ENCODE measurements around the gene OR2C1.

Gene OR2C1

DNA sequence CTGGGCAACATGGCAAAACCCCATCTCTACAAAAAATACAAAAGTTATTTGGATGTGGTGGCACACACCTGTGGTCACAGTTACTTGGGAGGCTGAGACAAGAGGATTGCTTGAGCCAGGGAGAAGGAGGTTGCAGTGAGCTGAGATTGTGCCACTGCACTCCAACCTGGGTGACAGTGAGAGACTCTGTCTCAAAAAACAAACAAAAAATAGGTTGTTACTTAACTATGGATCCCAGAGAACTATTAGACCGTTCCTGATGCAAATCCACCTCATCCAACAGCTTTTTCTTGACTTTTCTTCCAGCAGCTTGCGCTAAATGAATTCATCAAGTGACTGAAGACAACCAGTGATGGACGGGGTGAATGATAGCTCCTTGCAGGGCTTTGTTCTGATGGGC is at the start of gene OR2C1:
Gene OR2C1 (plus strand): TSS at position 301 of the 400 bp plus-strand sequence. CDS start 52 bp downstream, at position 353.
- no peak within 1 kb of the TSS for H3K27ac ChIP-seq (ENCODE audit: low read depth, low read length)
- no peaks in the 10 kb centered on the region for H4K20me1 ChIP-seq (ENCODE audit: low read depth, low read length)
- no peak within 1 kb of the TSS for H3K4me2 ChIP-seq (ENCODE audit: low read depth, low read length, poor library complexity, severe bottlenecking)
- no peak within 1 kb of the TSS for H3K4me3 ChIP-seq (ENCODE audit: insufficient read depth, low read length, poor library complexity, severe bottlenecking)
- no peaks in the 10 kb centered on the region for H3K9me2 ChIP-seq (replicated peaks; ENCODE audit: insufficient read depth, low read length)
- no peak for TF ChIP-seq EZH2phosphoT487 (conservative IDR thresholded peaks at IDR 0.05; ENCODE audit: low read length)
- TF ChIP-seq, protein P1, sequence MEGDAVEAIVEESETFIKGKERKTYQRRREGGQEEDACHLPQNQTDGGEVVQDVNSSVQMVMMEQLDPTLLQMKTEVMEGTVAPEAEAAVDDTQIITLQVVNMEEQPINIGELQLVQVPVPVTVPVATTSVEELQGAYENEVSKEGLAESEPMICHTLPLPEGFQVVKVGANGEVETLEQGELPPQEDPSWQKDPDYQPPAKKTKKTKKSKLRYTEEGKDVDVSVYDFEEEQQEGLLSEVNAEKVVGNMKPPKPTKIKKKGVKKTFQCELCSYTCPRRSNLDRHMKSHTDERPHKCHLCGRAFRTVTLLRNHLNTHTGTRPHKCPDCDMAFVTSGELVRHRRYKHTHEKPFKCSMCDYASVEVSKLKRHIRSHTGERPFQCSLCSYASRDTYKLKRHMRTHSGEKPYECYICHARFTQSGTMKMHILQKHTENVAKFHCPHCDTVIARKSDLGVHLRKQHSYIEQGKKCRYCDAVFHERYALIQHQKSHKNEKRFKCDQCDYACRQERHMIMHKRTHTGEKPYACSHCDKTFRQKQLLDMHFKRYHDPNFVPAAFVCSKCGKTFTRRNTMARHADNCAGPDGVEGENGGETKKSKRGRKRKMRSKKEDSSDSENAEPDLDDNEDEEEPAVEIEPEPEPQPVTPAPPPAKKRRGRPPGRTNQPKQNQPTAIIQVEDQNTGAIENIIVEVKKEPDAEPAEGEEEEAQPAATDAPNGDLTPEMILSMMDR (IDR thresholded peaks at IDR 0.05; ENCODE audit: insufficient read depth, low read length, poor library complexity, severe bottlenecking) = no peak
- H2AFZ ChIP-seq (ENCODE audit: low read depth, low read length, severe bottlenecking) = no peak within 1 kb of the TSS
- no peaks in the 10 kb centered on the region for H3K36me3 ChIP-seq (ENCODE audit: low read length)
- no peaks in the 10 kb centered on the region for H3K79me2 ChIP-seq (ENCODE audit: insufficient read depth, low read length)
- no peaks in the 10 kb centered on the region for H3K27me3 ChIP-seq (ENCODE audit: low read length)
- 0 out of 2 replicates have a peak, but pooled peaks cover 8% of the 10 kb centered on the region for H3F3A ChIP-seq (ENCODE audit: insufficient read depth)
- no peaks in the 10 kb centered on the region for H3K9me3 ChIP-seq (ENCODE audit: insufficient read depth, low read length)
- no peak within 1 kb of the TSS for H3K9ac ChIP-seq (ENCODE audit: low read length)

- no peak for TF ChIP-seq EZH2phosphoT487 (conservative IDR thresholded peaks at IDR 0.05; ENCODE audit: low read length)
- TF ChIP-seq, protein P1 (IDR thresholded peaks at IDR 0.05; ENCODE audit: insufficient read depth, low read length, poor library complexity, severe bottlenecking) = no peak
- peak overlapping the region; percentile 48 for H3K27ac ChIP-seq (ENCODE audit: low read depth, low read length)
These were observed 49.6 kb upstream of the OR2C1 start for GRCh38 chr16:3306078-3306477.

GRCh38 chr16:3311496-3311895 is 44.2 kb upstream of the OR2C1 start:
- H4K20me1 ChIP-seq (ENCODE audit: low read depth, low read length) = no peaks in the 10 kb centered on the region
- no peak overlapping the region for H3K4me3 ChIP-seq (ENCODE audit: insufficient read depth, low read length, poor library complexity, severe bottlenecking)
- H3K27me3 ChIP-seq (ENCODE audit: low read length) = no peaks in the 10 kb centered on the region
- TF ChIP-seq EZH2phosphoT487 (conservative IDR thresholded peaks at IDR 0.05; ENCODE audit: low read length) = no peak
- TF ChIP-seq, protein P1 (IDR thresholded peaks at IDR 0.05; ENCODE audit: insufficient read depth, low read length, poor library complexity, severe bottlenecking) = no peak
- no peaks in the 10 kb centered on the region for H3K79me2 ChIP-seq (ENCODE audit: insufficient read depth, low read length)
- no peak overlapping the region for H3K9ac ChIP-seq (ENCODE audit: low read length)
- peaks cover 10% of the 10 kb centered on the region; the same call in 1 of the 2 replicates for H3K9me3 ChIP-seq (ENCODE audit: insufficient read depth, low read length)
- no peaks in the 10 kb centered on the region for H3K9me2 ChIP-seq (replicated peaks; ENCODE audit: insufficient read depth, low read length)
- H3K36me3 ChIP-seq (ENCODE audit: low read length) = peaks cover 12% of the 10 kb centered on the region
- H3F3A ChIP-seq (ENCODE audit: insufficient read depth) = no peaks in the 10 kb centered on the region
- H3K4me2 ChIP-seq (ENCODE audit: low read depth, low read length, poor library complexity, severe bottlenecking) = no peak overlapping the region
- H2AFZ ChIP-seq (ENCODE audit: low read depth, low read length, severe bottlenecking) = no peak overlapping the region
- no peak overlapping the region for H3K27ac ChIP-seq (ENCODE audit: low read depth, low read length)

More at GRCh38 chr16:3306078-3306477, 49.6 kb upstream of the OR2C1 start:
- Histone ChIP-seq H3K79me2 (ENCODE audit: insufficient read depth, low read length) (no peaks in the 10 kb centered on the region), H3K9me2 (replicated peaks; ENCODE audit: insufficient read depth, low read length) (no peaks in the 10 kb centered on the region), H3K4me3 (ENCODE audit: insufficient read depth, low read length, poor library complexity, severe bottlenecking) (peak overlapping the region; percentile 51), H3K27me3 (ENCODE audit: low read length) (no peaks in the 10 kb centered on the region), H3K4me2 (ENCODE audit: low read depth, low read length, poor library complexity, severe bottlenecking) (peak overlapping the region; percentile 55), H3F3A (ENCODE audit: insufficient read depth) (no peaks in the 10 kb centered on the region), H3K9me3 (ENCODE audit: insufficient read depth, low read length) (no peaks in the 10 kb centered on the region), H4K20me1 (ENCODE audit: low read depth, low read length) (no peaks in the 10 kb centered on the region), H3K9ac (ENCODE audit: low read length) (peak overlapping the region; percentile 47), H3K36me3 (ENCODE audit: low read length) (no peaks in the 10 kb centered on the region), H2AFZ (ENCODE audit: low read depth, low read length, severe bottlenecking) (peak overlapping the region; percentile 61)
